ENCODE results near the gene RNLS. TPM values are rescaled to one million over a fixed set of nuclear protein-coding genes. Genes with fewer than 3 reads are reported as not detected.

The RNLS gene
- total RNA-seq, 1 experiment from 2014 or later, result 8.7 TPM

- TF ChIP-seq, protein P1, sequence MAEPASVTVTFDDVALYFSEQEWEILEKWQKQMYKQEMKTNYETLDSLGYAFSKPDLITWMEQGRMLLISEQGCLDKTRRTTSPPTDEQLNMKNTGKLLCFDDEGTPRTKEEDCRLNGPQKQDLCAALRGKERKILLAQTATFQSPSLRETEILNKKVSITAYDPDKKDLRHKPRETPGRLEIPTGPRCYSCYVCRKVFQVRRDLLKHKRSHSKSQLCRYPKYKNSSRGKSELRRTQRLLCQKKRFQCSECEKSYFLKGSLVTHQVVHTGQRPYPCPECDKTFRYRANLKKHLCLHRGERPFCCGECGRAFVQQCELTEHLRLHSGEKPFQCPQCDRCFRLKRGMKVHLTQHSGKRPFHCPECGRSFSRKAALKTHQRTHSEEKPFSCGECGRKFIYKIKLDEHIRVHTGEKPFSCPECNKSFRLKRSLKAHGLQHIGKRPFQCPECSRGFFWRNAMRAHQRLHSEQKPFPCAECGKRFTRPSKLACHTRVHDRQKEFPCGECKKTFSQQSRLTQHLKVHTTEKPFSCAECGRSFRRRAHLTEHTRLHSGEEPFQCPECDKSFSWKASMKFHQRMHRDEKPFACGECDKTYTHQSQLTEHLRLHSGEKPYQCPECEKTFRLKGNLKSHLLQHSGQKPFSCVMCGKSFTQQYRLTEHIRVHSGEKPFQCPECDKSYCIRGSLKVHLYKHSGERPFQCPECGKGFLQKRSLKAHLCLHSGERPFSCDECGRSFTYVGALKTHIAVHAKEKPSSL (CRISPR knock-in tag; conservative IDR thresholded peaks at IDR 0.05), result no peak
- TF ChIP-seq JAZF1 (CRISPR knock-in tag; IDR thresholded peaks at IDR 0.05) (no peak), NR2C2 (CRISPR knock-in tag; IDR thresholded peaks at IDR 0.05) (no peak), ZMAT4 (CRISPR knock-in tag; IDR thresholded peaks at IDR 0.05) (no peak)
Observed at GRCh38 chr10:88286030-88286429, 297.1 kb downstream of the RNLS start (continued).

DNA sequence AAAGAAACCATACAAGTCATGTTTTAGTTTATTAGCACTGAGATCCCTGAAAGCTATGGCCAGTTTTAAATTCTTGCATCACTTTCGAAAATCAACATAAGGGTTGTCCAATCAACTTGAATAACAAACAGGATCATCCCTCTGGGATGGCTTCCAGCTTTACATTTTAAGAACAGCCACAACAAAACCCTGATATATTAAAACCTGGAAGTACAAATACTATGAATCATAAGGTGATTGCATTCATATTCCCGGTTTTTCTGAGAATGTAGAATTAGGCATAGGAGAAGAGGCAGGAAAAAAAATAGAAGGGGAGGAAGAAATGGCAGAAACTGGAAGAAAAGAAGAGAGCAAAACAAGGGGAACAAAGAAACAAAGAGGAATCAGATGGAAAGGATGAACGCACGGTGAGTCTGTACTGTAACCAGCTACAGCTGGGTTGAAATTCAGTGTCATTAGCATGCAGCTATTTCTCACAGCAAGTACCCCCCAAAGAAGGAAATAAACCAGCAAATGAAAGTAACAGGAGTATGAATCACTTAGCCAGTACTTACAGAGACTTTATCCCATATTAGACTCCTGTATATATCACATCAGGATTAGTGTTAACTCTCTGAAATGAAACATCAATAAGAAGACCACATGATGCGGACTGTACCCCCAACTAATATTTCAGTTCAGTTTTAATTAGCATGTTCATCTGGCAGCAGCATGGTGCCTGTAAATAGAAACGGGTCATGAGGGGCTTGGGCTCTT, 301.3 kb downstream of the RNLS start:
- H3K9me3 Mint-ChIP-seq, result peaks cover 4% of the 10 kb centered on the region
- CTCF ChIA-PET, result no interaction called here
- DNase-seq (ENCODE audit: low spot score) (no peak), ATAC-seq (no peak)
- H3K4me1 Mint-ChIP-seq, result peaks cover 34% of the 10 kb centered on the region
- no peak overlapping the region for H3K4me3 Mint-ChIP-seq
- POLR2A ChIA-PET, result no interaction called here
- no peak overlapping the region for H3K27ac Mint-ChIP-seq
- H3K36me3 Mint-ChIP-seq, result no peaks in the 10 kb centered on the region
- H3K27me3 Mint-ChIP-seq (ENCODE audit: low read depth), result no peaks in the 10 kb centered on the region
- TF ChIP-seq ZNF121 (CRISPR knock-in tag; IDR thresholded peaks at IDR 0.05), result no peak
- TF ChIP-seq AFF4 (CRISPR knock-in tag; IDR thresholded peaks at IDR 0.05; ENCODE audit: borderline replicate concordance), result no peak
- no peak for TF ChIP-seq ZNF232 (CRISPR knock-in tag; IDR thresholded peaks at IDR 0.05)
- TF ChIP-seq ZNF281 (CRISPR knock-in tag; IDR thresholded peaks at IDR 0.05), result no peak
- no peak for TF ChIP-seq ZNF317 (CRISPR knock-in tag; IDR thresholded peaks at IDR 0.05; ENCODE audit: borderline replicate concordance, low read depth)
- TF ChIP-seq USF2 (CRISPR knock-in tag; IDR thresholded peaks at IDR 0.05), result no peak
- TF ChIP-seq, protein P1 (CRISPR knock-in tag; conservative IDR thresholded peaks at IDR 0.05), result no peak
- no peak for TF ChIP-seq E2F4 (CRISPR knock-in tag; IDR thresholded peaks at IDR 0.05; ENCODE audit: borderline replicate concordance, low read depth)
- TF ChIP-seq ZMAT4 (CRISPR knock-in tag; IDR thresholded peaks at IDR 0.05), result no peak
- TF ChIP-seq, protein P2, sequence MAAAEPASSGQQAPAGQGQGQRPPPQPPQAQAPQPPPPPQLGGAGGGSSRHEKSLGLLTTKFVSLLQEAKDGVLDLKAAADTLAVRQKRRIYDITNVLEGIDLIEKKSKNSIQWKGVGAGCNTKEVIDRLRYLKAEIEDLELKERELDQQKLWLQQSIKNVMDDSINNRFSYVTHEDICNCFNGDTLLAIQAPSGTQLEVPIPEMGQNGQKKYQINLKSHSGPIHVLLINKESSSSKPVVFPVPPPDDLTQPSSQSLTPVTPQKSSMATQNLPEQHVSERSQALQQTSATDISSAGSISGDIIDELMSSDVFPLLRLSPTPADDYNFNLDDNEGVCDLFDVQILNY (CRISPR knock-in tag; IDR thresholded peaks at IDR 0.05), result no peak
- TF ChIP-seq, protein P3, sequence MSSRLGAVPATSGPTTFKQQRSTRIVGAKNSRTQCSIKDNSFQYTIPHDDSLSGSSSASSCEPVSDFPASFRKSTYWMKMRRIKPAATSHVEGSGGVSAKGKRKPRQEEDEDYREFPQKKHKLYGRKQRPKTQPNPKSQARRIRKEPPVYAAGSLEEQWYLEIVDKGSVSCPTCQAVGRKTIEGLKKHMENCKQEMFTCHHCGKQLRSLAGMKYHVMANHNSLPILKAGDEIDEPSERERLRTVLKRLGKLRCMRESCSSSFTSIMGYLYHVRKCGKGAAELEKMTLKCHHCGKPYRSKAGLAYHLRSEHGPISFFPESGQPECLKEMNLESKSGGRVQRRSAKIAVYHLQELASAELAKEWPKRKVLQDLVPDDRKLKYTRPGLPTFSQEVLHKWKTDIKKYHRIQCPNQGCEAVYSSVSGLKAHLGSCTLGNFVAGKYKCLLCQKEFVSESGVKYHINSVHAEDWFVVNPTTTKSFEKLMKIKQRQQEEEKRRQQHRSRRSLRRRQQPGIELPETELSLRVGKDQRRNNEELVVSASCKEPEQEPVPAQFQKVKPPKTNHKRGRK (CRISPR knock-in tag; IDR thresholded peaks at IDR 0.05; ENCODE audit: borderline replicate concordance), result no peak
- TF ChIP-seq RORB (CRISPR knock-in tag; IDR thresholded peaks at IDR 0.05), result no peak

Data from WTC11 (cell line).